Fibroblast of upper back skin (primary cell): ENCODE results near the gene GAS2L2.
"Not testable (repeated sequence)": the region's sequence is repeated elsewhere in the genome, so short reads cannot be mapped to it uniquely, and the experiment has no call there.

Experiments
- DNase-seq: peaks from one replicate; pipeline ENCODE4 v3.0.0-alpha.2; 2013

The GAS2L2 gene

DNA sequence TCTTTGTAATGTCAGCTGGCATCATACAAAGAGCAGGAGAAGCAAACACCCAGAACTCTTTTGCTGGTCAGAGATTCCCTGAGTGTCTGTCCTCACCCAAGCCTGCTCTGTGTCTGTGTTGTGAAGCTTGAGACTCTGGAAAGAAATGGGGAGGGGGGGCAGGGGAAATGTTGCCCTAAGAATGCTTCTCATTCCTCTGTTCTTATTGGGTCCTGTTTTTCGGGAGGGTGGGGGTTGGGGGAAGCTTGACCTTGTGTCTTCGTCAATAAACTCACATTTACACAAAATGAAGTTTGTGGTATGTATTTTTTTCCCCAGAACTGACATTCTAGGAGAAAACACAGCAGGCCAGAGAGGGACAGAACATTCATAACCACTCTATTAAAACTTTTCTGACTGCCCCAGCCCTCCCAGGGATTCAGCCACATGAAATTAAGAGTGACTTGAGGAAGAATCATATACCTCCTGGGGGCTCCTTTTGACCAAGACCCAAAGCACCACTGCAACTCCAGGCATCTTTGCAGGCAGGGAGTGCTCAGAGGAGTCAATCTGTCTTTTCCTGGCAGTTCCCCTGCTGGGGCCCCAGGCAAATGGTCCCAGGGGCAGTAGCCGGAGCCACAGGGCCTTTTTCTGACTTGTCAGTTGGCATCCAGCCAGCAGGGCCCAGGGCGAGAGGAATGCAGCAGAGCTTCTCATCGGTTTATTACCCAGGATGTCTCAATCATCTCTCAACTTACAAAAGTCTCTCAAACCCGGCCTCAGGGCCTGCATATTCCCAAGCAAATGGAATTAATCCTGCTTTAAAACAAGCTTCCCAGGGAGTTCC is 26.7 kb downstream of the GAS2L2 start:
- peak; percentile 97 for DNase-seq

DNA sequence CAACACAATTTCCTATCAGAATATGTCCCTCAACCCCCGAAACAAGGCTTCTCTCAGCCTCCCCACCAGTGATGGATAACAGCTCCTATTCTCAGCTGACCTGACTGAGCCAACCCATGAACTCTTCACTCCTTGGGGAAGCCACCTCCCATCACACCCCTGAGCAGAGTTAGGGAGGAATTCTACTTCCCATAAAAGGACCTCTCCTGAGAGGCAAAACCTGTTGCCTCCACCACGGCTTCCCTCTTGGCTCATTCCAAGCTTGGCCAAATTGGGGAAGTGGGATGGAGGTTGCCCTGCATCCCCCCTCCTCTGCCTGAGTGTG is 27.3 kb downstream of the GAS2L2 start:
- no peak for DNase-seq

GRCh38 chr17:35725058-35725457 is 28.0 kb downstream of the GAS2L2 start:
- DNase-seq: no peak

DNA sequence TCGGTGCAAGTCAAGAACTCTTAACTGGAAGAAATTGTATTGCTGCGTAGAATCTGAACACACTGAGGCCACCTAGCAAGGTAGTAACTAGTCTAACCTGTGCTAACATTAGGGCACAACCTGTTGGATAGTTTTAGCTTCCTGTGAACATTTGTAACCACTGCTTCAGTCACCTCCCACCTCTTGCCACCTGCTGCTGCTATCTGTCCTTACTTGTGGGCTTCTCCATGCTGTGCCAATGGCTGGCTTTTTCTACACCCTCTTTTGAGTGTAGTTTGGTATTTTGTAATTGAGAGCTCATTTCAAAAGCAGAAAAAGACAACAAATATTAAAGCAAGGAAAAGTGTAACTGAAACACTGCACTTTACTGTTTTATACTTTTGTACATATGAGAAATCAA is 29.3 kb downstream of the GAS2L2 start:
- no peak for DNase-seq

DNA sequence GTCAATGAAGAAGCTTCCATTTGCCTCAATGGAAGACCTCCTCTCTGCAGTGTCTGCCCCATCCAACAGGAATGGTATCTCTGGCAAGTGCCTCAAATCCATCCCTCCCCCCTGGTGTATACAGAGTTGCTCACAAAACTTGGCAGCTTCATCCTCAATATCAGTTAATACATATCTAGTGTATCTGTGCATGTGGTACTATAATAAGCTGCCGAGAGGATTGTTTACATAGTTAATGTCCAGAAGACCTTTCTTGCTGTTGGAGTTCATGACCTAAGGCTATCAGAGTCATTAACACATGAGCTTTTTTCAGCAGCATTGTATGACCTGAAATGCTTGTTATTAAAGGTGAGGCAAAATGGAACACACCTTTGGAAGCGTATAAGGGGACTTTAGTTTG is 35.6 kb downstream of the GAS2L2 start:
- DNase-seq: no peak

GRCh38 chr17:35716897-35717465 is 36.1 kb downstream of the GAS2L2 start:
- DNase-seq: no peak

- DNase-seq: no peak
These were observed 36.9 kb downstream of the GAS2L2 start for GRCh38 chr17:35716173-35716572.

DNA sequence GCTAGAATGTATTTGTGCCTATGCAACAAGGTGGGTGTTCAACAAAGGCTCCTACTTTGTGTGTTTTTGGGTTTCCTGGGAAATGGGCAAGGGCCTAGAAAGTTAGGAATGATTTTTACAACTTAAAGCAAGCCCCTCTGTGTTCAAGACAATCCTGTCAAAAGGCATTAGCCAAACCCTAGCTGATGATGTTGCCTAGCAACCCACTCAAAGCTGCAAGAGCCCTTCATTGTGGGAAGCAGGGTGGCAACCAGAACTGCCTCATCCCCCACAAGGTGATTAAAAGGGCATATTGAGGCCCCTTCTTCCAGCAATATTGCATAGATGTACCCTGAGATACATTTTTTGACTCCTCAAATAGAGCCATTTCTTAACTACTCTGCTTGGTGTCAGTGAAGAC is 37.6 kb downstream of the GAS2L2 start:
- no peak for DNase-seq

- no peak for DNase-seq
These were observed 38.1 kb downstream of the GAS2L2 start for GRCh38 chr17:35714988-35715387.

DNA sequence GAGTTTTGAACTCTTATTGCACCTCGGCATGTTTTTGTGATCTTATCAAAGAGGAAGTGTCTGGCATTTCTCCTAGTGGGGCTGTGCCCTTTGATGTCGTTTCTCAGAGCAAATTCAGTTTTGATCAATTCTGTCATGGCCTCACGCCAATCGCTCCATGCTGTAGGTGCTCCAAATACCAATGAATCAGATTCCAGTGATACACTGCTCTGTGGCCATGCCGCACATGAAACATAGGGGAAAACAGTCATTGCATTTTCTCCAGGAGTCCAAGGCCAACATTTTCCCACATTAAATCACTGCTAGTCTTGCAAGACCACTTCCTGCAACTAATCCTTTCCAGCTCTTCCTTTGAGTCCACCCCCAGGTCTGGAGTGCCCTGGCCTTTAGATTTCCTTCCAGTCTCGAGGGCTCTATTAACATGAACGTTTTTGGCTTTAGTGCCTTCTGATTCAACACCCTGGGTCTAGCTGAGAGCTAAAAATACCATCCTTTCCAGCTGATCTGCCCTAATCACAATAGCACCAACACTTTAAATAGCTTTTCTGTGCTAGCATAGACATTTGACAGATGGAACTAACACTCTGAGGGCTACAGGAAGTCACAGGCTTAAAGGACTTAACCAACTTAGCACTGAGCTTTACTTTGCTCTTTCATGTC is 39.8 kb downstream of the GAS2L2 start:
- peak; percentile 97 for DNase-seq

GRCh38 chr17:35710950-35711349 is 42.1 kb downstream of the GAS2L2 start:
- no peak for DNase-seq

- peak; percentile 86 for DNase-seq
These were observed 43.2 kb downstream of the GAS2L2 start for GRCh38 chr17:35709874-35710273.

DNA sequence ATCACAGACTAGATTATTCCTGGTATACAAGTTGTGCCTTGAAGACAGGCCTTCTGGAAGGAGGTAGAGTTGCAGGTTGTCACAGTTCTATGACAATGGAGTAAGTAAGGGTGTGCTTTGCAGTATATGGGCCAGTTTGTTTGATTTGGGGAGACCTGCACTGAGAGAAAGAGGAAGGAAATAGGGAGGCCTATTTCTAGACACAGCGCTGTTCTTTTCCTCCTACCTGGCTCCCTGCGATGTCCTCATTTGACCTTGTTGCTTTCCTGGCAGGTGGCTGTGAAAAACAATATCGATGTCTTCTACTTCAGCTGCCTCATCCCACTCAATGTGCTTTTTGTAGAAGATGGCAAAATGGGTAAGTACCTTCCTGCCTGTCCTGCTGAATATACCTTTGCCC is 44.1 kb downstream of the GAS2L2 start:
- no peak for DNase-seq

DNA sequence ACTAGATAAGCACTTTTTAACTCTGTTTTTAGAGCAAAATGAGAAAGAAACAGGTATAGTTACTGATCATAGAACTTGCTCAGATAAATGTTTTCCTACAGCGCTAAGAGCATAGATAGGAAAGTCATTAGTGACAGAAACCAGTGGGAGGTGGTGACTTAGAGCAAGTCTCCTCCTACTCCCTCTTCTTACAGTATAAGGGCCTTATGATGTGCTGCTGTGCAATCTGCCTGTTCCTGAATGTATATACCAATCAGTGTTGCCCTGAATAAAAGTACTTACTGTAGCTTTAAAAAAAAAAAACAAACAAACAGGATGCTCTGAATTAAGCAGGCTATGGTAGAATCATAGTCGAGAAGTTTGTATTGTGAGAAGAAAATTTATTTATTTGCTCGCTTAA is 44.9 kb downstream of the GAS2L2 start:
- no peak for DNase-seq

DNA sequence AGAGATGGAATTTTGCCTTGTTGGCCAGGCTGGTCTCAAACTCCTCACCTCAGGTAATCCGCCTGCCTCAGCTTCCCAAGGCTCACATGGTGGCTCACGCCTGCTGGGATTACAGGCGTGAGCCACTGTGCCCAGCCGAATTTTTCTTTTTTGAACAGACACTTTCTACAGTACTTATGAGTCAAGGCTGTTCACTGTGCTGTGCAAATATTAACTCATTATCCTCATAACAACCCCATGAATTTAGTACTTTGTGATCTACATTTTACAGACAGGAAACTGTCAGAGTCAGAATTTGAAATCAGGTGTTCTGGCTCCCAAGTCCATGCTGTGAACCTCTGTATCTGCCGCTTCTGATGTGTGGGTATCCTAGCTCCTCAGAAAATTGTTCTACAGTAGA is 47.3 kb downstream of the GAS2L2 start:
- no peak for DNase-seq

DNA sequence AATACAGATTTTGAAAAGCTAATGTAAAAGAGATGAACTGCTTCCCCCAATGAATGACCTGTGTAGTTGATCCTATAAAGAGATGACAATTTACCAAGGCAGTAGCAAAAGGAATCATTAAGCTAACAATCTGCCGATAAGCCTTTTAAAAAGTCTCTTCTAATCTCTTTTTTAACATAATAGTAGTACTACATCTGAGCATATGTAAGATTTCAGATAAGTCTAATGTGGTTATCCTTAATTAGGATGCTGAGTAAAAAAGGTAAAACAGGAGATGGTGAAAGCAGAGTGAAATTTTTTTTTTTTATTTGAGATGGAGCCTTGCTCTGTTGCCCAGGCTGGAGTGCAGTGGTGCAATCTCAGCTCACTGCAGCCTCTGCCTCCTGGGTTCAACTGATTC is 47.8 kb downstream of the GAS2L2 start:
- DNase-seq: no peak

- DNase-seq: not testable (repeated sequence)
These were observed 49.7 kb downstream of the GAS2L2 start for GRCh38 chr17:35703308-35703707.

- no peak for DNase-seq
These were observed 51.5 kb downstream of the GAS2L2 start for GRCh38 chr17:35701491-35701890.

DNA sequence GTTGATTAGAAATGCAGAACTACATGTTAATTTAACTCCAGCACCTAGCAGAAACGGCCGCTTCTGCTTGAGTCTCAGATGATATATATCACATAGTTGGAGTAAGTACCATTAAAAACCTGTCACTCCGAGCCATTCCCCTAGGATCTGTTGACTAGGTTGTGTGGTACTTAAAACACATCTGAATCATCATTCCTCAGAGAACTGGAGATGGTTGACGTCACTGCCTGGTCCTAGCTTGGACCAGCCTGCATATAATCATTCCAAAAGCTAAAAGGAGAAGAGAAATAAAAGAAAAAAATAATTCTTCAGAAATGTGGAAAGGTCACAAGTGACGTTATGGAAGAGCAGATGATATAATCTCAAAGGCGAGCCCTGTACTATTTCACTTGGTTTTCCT is 52.9 kb downstream of the GAS2L2 start:
- peak; percentile 11 for DNase-seq

- no peak for DNase-seq
These were observed 54.2 kb downstream of the GAS2L2 start for GRCh38 chr17:35698800-35699199.

DNA sequence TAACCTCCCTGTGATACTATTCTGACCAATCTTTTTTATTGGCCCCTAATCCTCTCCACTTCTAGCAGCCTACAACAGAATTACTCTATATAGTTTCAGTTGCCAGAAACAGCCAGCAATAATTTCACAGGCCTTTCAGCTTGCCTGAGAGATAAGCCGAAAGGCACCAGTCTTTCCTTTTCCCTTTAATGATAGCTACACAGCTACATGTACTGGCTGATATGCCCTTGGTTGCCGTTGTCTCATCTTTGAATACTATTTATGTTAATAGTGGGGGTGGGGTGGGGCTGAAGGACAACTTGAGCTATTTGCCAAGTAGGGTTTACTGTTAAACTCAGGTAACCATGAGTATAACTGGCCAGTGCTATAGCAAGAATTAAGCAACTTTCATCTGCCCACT is 57.4 kb downstream of the GAS2L2 start:
- no peak for DNase-seq

DNA sequence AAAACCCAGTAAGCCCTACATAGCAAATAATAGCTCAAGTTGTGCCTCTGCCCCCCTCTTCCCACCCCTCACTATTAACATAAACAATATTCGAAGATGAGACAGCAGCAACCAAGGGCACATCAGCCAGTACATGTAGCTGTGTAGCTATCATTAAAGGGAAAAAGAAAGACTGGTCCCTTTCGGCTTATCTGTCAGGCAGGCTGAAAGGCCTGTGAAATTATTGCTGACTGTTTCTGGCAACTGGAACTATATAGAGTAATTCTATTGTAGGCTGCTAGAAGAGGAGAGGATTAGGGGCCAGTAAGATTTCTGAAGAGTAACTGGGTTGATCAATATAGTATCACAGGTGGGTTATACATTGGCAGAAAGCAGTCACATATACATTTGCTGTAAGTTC is 58.1 kb downstream of the GAS2L2 start:
- no peak for DNase-seq
